SK-MEL-5 (cell line): ENCODE results near the gene SYTL2. TPM values are rescaled to one million over a fixed set of nuclear protein-coding genes. Genes with fewer than 3 reads are reported as not detected.

ENCODE experiments used
- DNase-seq: peaks from one replicate; pipeline ENCODE4 v3.0.0-alpha.2; 2016; ENCODE audit warnings: low read depth, low spot score
- in situ Hi-C: cut with HindIII; loops from 2 replicates; pipeline ENCODE4 v1.10.0; 2016; ENCODE audit warnings: low sequenced_read_pairs, high pct_unique_total_duplicates, low pct_unique_long_range_greater_than_20kb
- total RNA-seq: library from RNA; depleted of rRNA; stranded (reverse); fragments of >200 nt; shearing (Covaris generic); gene quantifications from 2 replicates; pipeline ENCODE4 v1.2.3, GENCODE V29; 2014

SYTL2 gene
- total RNA-seq, 1 experiment from 2014 or later: 47.5 TPM

DNA sequence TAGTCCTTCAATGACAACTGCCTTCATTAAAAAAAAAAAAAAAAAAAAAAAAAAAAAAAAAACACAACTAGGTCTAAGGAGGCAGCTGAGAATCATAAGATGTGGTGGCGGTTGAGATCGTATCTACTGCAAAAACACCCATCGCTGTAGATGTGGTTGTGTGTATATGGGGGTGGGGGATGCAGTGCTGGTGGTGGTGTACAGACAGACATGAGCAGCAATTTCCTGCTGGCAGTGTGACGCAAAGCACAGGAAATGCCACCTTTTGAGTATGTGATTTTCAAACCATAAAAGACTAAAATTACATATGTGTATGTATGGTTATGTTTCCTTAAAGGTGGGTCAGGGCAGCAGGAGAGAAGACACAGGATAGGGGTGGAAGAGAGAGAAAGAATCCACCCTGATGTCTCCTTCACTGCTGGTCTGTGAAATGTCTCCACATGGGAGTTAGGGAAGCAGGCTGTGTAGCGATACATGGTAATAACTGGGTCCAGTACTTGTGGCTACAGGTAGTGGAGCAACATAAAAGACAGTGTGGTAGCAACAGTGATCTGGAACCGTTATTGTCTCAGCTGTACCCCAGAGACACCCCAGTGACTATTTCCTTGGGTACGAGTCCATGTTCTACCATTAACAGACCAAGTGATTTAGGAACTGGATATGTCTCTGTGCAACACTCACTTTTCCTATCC, 57.9 kb downstream of the SYTL2 start:
- no peak for DNase-seq
- in situ Hi-C loops: no loop called here

- in situ Hi-C loops: no loop called here
- no peak for DNase-seq
Measured at GRCh38 chr11:85752201-85752889, 58.6 kb downstream of the SYTL2 start.

DNA sequence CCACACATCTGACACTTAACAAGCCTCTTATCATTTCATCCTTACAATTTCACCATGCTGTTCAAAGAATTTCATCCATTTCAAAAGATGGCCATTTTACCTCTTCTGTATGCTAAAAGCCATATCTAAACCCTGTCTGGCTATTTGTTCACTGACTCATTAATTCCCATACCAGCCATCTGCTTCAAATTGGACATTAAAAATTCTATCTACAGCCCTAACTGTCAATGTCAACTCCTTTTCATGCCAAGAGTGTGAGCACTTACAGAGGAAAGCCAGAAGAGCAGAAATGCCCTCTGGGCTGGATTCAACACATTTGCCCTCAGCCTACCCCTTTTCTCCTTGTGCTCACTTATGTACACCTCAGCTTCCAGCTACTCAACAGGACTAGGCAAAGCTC, 59.2 kb downstream of the SYTL2 start:
- DNase-seq: no peak
- in situ Hi-C loops: no loop called here

GRCh38 chr11:85750646-85751045, 60.3 kb downstream of the SYTL2 start:
- in situ Hi-C loops: no loop called here
- DNase-seq: no peak

DNA sequence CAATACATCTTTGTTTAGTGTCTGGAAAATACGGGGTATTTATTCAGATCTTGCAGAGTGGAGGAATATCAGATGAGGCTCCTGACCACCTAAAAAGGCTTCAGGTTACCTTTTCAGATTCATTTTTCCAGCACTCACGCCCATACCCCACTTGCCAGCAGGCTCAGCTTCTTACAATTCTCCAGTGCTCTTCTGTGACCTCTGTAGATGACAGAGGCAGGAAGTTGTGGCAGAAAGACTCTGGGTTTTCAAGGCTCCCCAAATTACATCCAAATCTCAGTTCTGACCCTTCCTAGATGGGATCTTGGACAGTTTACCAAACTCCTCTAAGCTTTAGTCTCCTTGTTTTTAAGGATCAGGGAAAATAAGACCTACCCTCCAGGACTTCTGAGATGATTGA, 61.1 kb downstream of the SYTL2 start:
- in situ Hi-C loops: no loop called here

GRCh38 chr11:85749287-85749834, 61.6 kb downstream of the SYTL2 start:
- in situ Hi-C loops: no loop called here

More for the DNA sequence above, 61.1 kb downstream of the SYTL2 start:
- no peak for DNase-seq

GRCh38 chr11:85748455-85748891, 62.5 kb downstream of the SYTL2 start:
- in situ Hi-C loops: no loop called here
- no peak for DNase-seq

More at GRCh38 chr11:85749287-85749834, 61.6 kb downstream of the SYTL2 start:
- DNase-seq: no peak

GRCh38 chr11:85746670-85747069, 64.3 kb downstream of the SYTL2 start:
- DNase-seq: no peak
- in situ Hi-C loops: no loop called here

DNA sequence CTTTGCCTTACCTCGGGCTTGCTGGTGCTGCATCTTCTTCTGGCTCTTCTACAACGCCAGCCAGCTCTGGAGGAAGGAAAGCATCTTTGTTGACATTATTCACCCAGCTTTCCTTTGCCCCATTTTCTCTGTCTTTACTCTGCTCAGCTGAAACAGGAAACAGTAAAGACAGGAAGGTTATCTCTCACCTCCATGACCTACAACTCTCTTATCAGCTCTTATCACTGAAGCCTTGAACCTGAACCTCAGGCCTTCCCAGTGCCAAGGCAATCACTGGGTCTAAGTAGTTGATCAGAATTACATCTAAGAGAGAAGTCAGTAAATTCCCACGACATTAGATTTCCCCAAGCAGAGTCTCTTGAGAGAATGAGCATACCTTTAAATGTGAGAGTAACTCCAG, 65.3 kb downstream of the SYTL2 start:
- DNase-seq: no peak
- in situ Hi-C loops: no loop called here

- in situ Hi-C loops: no loop called here
- DNase-seq: no peak
Measured at GRCh38 chr11:85742873-85743275, 68.1 kb downstream of the SYTL2 start.

GRCh38 chr11:85742348-85742747, 68.6 kb downstream of the SYTL2 start:
- no peak for DNase-seq
- in situ Hi-C loops: no loop called here

GRCh38 chr11:85740481-85741400, 70.2 kb downstream of the SYTL2 start:
- in situ Hi-C loops: no loop called here
- DNase-seq: peak; percentile 59

DNA sequence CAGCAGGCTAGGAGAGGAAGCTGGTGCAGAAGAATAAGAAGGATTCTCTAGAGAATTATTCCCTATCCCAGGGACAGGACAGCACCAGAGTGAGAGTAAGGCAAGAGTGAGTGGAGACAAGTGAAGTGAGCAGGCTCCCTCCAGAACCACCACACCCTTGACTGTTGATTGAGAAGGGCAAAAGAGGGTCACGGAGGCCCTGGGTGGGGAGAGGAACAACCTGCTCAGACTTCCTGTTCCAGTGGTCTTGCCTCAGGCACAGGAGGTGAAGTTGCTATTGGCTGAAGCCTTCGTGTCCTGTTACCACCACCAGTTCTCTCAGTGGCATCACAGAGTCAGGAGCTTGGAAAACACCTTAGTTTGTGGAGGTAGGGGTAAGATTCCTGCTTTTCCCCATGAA, 73.2 kb downstream of the SYTL2 start:
- in situ Hi-C loops: no loop called here
- DNase-seq: no peak

- DNase-seq: no peak
- in situ Hi-C loops: no loop called here
Measured at GRCh38 chr11:85735876-85736460, 75.0 kb downstream of the SYTL2 start.

DNA sequence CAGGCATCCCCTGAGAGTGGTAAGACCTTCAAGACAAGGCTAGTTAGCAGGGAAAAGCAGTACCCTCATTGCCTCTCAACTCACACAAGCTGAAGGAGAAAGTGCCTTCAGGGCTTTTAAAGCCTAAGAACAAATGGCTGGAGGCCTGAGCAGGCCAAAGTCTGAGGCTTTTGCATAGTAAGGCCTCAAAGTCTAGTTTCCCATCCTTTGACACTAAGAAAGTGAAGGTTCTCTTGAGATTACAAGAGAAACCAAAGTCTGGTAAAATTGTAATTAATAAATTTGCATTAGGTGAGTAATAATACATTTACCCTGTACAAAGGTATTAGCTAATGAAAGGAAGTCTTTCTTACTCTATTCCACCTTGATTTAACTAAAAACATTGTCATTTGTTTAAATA, 78.0 kb downstream of the SYTL2 start:
- in situ Hi-C loops: no loop called here
- DNase-seq: no peak

- no peak for DNase-seq
- in situ Hi-C loops: no loop called here
Measured at GRCh38 chr11:85726381-85726780, 84.6 kb downstream of the SYTL2 start.

GRCh38 chr11:85725510-85726258, 85.3 kb downstream of the SYTL2 start:
- in situ Hi-C loops: no loop called here
- DNase-seq: no peak
